Activated T-helper 2 cell treated with anti-CD3 and anti-CD28 coated beads, Interferon-gamma antibody, Interleukin-2, Interleukin-4, amounts not matched to agents 10 μg/mL and 5 μg/mL and 100 μg/mL, durations not matched to agents 14 hours and 24 hours and 36 hours (primary cell): ENCODE measurements around the gene HPS1. TPM values are rescaled to one million over a fixed set of nuclear protein-coding genes. Genes with fewer than 3 reads are reported as not detected.

ENCODE experiments used
- DNase-seq: peaks from one replicate; pipeline ENCODE4 v3.0.0; 2021; ENCODE audit warnings: low spot score
- H3K27ac Mint-ChIP-seq: one replicate; pipeline ENCODE4 v1.8.0; 2021; ENCODE audit warnings: mixed read lengths
- H3K27me3 Mint-ChIP-seq: one replicate; pipeline ENCODE4 v1.8.0; 2021; ENCODE audit warnings: low read depth, mixed read lengths
- H3K36me3 Mint-ChIP-seq: one replicate; pipeline ENCODE4 v1.8.0; 2021; ENCODE audit warnings: low read depth, mixed read lengths
- H3K4me1 Mint-ChIP-seq: one replicate; pipeline ENCODE4 v1.8.0; 2021; ENCODE audit warnings: low read depth, mixed read lengths
- H3K4me3 Mint-ChIP-seq: one replicate; pipeline ENCODE4 v1.8.0; 2021; ENCODE audit warnings: low read depth, mild to moderate bottlenecking, moderate library complexity, mixed read lengths
- H3K9me3 Mint-ChIP-seq: one replicate; pipeline ENCODE4 v1.8.0; 2021; ENCODE audit warnings: mixed read lengths
- intact Hi-C: fragments of 100-400 bp; cut with micrococcal nuclease; formaldehyde crosslinking; loops from one replicate; pipeline ENCODE4 v1.15.1; 2023
- total RNA-seq: library from RNA; stranded (reverse); gene quantifications from 2 replicates; pipeline ENCODE4 v1.2.3, GENCODE V29; 2022

Gene HPS1
- total RNA-seq, 1 donor from 2014 or later, result 62.0 TPM

- Mint-ChIP-seq H3K4me1 (peaks cover 8% of the 10 kb centered on the region), H3K27me3 (no peaks in the 10 kb centered on the region), H3K36me3 (peaks cover 92% of the 10 kb centered on the region), H3K4me3 (no peak overlapping the region), H3K9me3 (peaks cover 11% of the 10 kb centered on the region), H3K27ac (no peak overlapping the region)
- DNase-seq, result no peak
- intact Hi-C loops, result no loop called here
Observed at GRCh38 chr10:98435178-98435577, 11.6 kb downstream of the HPS1 start.

GRCh38 chr10:98433881-98434732, 12.6 kb downstream of the HPS1 start:
- intact Hi-C loops, result no loop called here
- Mint-ChIP-seq H3K27me3 (no peaks in the 10 kb centered on the region), H3K27ac (no peak overlapping the region), H3K4me1 (peaks cover 8% of the 10 kb centered on the region), H3K36me3 (peaks cover 82% of the 10 kb centered on the region), H3K4me3 (no peak overlapping the region), H3K9me3 (peaks cover 11% of the 10 kb centered on the region)
- DNase-seq, result no peak

- intact Hi-C loops, result no loop called here
- Mint-ChIP-seq H3K4me1 (peaks cover 6% of the 10 kb centered on the region), H3K36me3 (peaks cover 74% of the 10 kb centered on the region), H3K4me3 (no peak overlapping the region), H3K9me3 (peaks cover 11% of the 10 kb centered on the region), H3K27ac (no peak overlapping the region), H3K27me3 (no peaks in the 10 kb centered on the region)
- DNase-seq, result no peak
Observed at GRCh38 chr10:98433371-98433770, 13.4 kb downstream of the HPS1 start.

GRCh38 chr10:98432330-98432729, 14.4 kb downstream of the HPS1 start:
- no peak for DNase-seq
- H3K27ac Mint-ChIP-seq, result no peak overlapping the region
- no peak overlapping the region for H3K4me3 Mint-ChIP-seq
- H3K27me3 Mint-ChIP-seq, result no peaks in the 10 kb centered on the region
- H3K4me1 Mint-ChIP-seq, result peaks cover 2% of the 10 kb centered on the region
- peaks cover 69% of the 10 kb centered on the region for H3K36me3 Mint-ChIP-seq
- H3K9me3 Mint-ChIP-seq, result peaks cover 11% of the 10 kb centered on the region
- intact Hi-C loops, result no loop called here

GRCh38 chr10:98431016-98431415, 15.7 kb downstream of the HPS1 start:
- Mint-ChIP-seq H3K27ac (no peak overlapping the region), H3K27me3 (no peaks in the 10 kb centered on the region), H3K36me3 (peaks cover 63% of the 10 kb centered on the region), H3K4me3 (no peak overlapping the region), H3K4me1 (no peaks in the 10 kb centered on the region), H3K9me3 (peaks cover 11% of the 10 kb centered on the region)
- DNase-seq, result no peak
- intact Hi-C loops, result no loop called here

- Mint-ChIP-seq H3K36me3 (peaks cover 57% of the 10 kb centered on the region), H3K27ac (no peak overlapping the region), H3K27me3 (no peaks in the 10 kb centered on the region), H3K9me3 (peaks cover 11% of the 10 kb centered on the region), H3K4me1 (no peaks in the 10 kb centered on the region), H3K4me3 (no peak overlapping the region)
- intact Hi-C loops, result no loop called here
- DNase-seq, result no peak
Observed at GRCh38 chr10:98430427-98430826, 16.3 kb downstream of the HPS1 start.

- H3K4me1 Mint-ChIP-seq, result no peaks in the 10 kb centered on the region
- H3K4me3 Mint-ChIP-seq, result no peak overlapping the region
- H3K36me3 Mint-ChIP-seq, result peaks cover 49% of the 10 kb centered on the region
- H3K9me3 Mint-ChIP-seq, result peaks cover 11% of the 10 kb centered on the region
- no peaks in the 10 kb centered on the region for H3K27me3 Mint-ChIP-seq
- intact Hi-C loops, result no loop called here
- no peak for DNase-seq
- H3K27ac Mint-ChIP-seq, result no peak overlapping the region
Observed at GRCh38 chr10:98429320-98430072, 17.2 kb downstream of the HPS1 start.

GRCh38 chr10:98427011-98427515, 19.7 kb downstream of the HPS1 start:
- Mint-ChIP-seq H3K4me1 (no peaks in the 10 kb centered on the region), H3K27me3 (no peaks in the 10 kb centered on the region), H3K27ac (no peak overlapping the region), H3K9me3 (peaks cover 4% of the 10 kb centered on the region), H3K4me3 (no peak overlapping the region), H3K36me3 (peaks cover 34% of the 10 kb centered on the region)
- intact Hi-C loops, result no loop called here
- no peak for DNase-seq

GRCh38 chr10:98425511-98426352, 21.0 kb downstream of the HPS1 start:
- H3K9me3 Mint-ChIP-seq, result no peaks in the 10 kb centered on the region
- H3K4me1 Mint-ChIP-seq, result no peaks in the 10 kb centered on the region
- no peaks in the 10 kb centered on the region for H3K27me3 Mint-ChIP-seq
- H3K4me3 Mint-ChIP-seq, result no peak overlapping the region
- intact Hi-C loops, result no loop called here
- no peak overlapping the region for H3K27ac Mint-ChIP-seq
- peaks cover 25% of the 10 kb centered on the region for H3K36me3 Mint-ChIP-seq
- no peak for DNase-seq

- H3K27ac Mint-ChIP-seq, result no peak overlapping the region
- peaks cover 26% of the 10 kb centered on the region for H3K36me3 Mint-ChIP-seq
- H3K4me3 Mint-ChIP-seq, result no peak overlapping the region
- no peak for DNase-seq
- H3K4me1 Mint-ChIP-seq, result no peaks in the 10 kb centered on the region
- no peaks in the 10 kb centered on the region for H3K27me3 Mint-ChIP-seq
- intact Hi-C loops, result no loop called here
- no peaks in the 10 kb centered on the region for H3K9me3 Mint-ChIP-seq
Observed at GRCh38 chr10:98424295-98425254, 22.2 kb downstream of the HPS1 start.

GRCh38 chr10:98423691-98424120, 23.0 kb downstream of the HPS1 start:
- H3K27me3 Mint-ChIP-seq, result no peaks in the 10 kb centered on the region
- no peaks in the 10 kb centered on the region for H3K9me3 Mint-ChIP-seq
- H3K36me3 Mint-ChIP-seq, result peaks cover 30% of the 10 kb centered on the region
- DNase-seq, result no peak
- intact Hi-C loops, result no loop called here
- no peak overlapping the region for H3K4me3 Mint-ChIP-seq
- H3K27ac Mint-ChIP-seq, result no peak overlapping the region
- H3K4me1 Mint-ChIP-seq, result no peaks in the 10 kb centered on the region

GRCh38 chr10:98422182-98422581, 24.6 kb downstream of the HPS1 start:
- Mint-ChIP-seq H3K9me3 (no peaks in the 10 kb centered on the region), H3K4me1 (no peaks in the 10 kb centered on the region), H3K4me3 (no peak overlapping the region), H3K27ac (no peak overlapping the region), H3K27me3 (no peaks in the 10 kb centered on the region), H3K36me3 (peaks cover 24% of the 10 kb centered on the region)
- DNase-seq, result no peak
- intact Hi-C loops, result no loop called here
